ENCODE data around the gene DDAH2.

Gene DDAH2

GRCh38 chr6:31760790-31761189 is 31.7 kb upstream of the DDAH2 start:
- H3K9me3 ChIP-seq (replicated peaks in 1 of 2; ENCODE audit: control insufficient read depth in 2 of 2, insufficient read depth in 1 of 2, low read depth in 1 of 2, low read length in 2 of 2): no peaks in the 10 kb centered on the region
- H3K14ac ChIP-seq (ENCODE audit: low read length): no peak overlapping the region
- no peak overlapping the region for H2BK5ac ChIP-seq (ENCODE audit: low read length)
- H3K27ac ChIP-seq (replicated peaks; ENCODE audit: low read length): no peak overlapping the region
- H2AFZ ChIP-seq (ENCODE audit: low read length): no peak overlapping the region
- H3K18ac ChIP-seq (ENCODE audit: low read length): no peak overlapping the region
- H2BK12ac ChIP-seq (ENCODE audit: low read length): no peak overlapping the region
- no CpG with 5 or more reads among the region's 5 CpGs for WGBS, 2 donors (ENCODE audit: extremely low coverage in 2 of 2, insufficient read length in 2 of 2, insufficient replicate concordance in 1 of 2)
- no peak overlapping the region for H3K9ac ChIP-seq (ENCODE audit: low read depth, low read length, poor library complexity)
- H4K91ac ChIP-seq (ENCODE audit: low read depth, low read length, poor library complexity): no peak overlapping the region
- H3K79me1 ChIP-seq (ENCODE audit: low read depth, low read length): no peaks in the 10 kb centered on the region
- H2BK120ac ChIP-seq (ENCODE audit: low read depth, low read length): no peak overlapping the region
- H3K23ac ChIP-seq (ENCODE audit: low read depth, low read length, poor library complexity): no peak overlapping the region
- DNase-seq (ENCODE audit: low spot score): no peak
- H2BK15ac ChIP-seq (ENCODE audit: low read length): no peak overlapping the region
- H3K4ac ChIP-seq (ENCODE audit: low read length): no peak overlapping the region
- H3K36me3 ChIP-seq (replicated peaks in 1 of 2; ENCODE audit: control insufficient read depth in 2 of 2, insufficient read depth in 2 of 2, low read length in 2 of 2): peaks cover 15 to 79% of the 10 kb centered on the region in 2 donors
- H3K4me1 ChIP-seq (ENCODE audit: control insufficient read depth in 2 of 2, insufficient read depth in 1 of 2, low read depth in 1 of 2, low read length in 2 of 2): peaks cover 15 to 16% of the 10 kb centered on the region in 2 donors
- no peaks in the 10 kb centered on the region for H3K27me3 ChIP-seq (ENCODE audit: control insufficient read depth in 3 of 3, insufficient read depth in 3 of 3, low read depth in 1 of 3, low read length in 3 of 3)
- no peak overlapping the region for H4K8ac ChIP-seq (ENCODE audit: low read depth, low read length)
- no peak overlapping the region for H3K4me3 ChIP-seq (ENCODE audit: low read length in 2 of 2)
- no peak overlapping the region for H3K4me2 ChIP-seq (ENCODE audit: insufficient read depth, low read length, poor library complexity, severe bottlenecking)
- H2AK5ac ChIP-seq (ENCODE audit: low read depth, low read length): no peak overlapping the region

GRCh38 chr6:31758281-31758680 is 29.2 kb upstream of the DDAH2 start:
- Histone ChIP-seq H3K14ac (ENCODE audit: low read length) (no peak overlapping the region), H2BK12ac (ENCODE audit: low read length) (no peak overlapping the region), H3K9me3 (replicated peaks in 1 of 2; ENCODE audit: control insufficient read depth in 2 of 2, insufficient read depth in 1 of 2, low read depth in 1 of 2, low read length in 2 of 2) (no peaks in the 10 kb centered on the region), H3K4me2 (ENCODE audit: insufficient read depth, low read length, poor library complexity, severe bottlenecking) (no peak overlapping the region), H4K91ac (ENCODE audit: low read depth, low read length, poor library complexity) (no peak overlapping the region), H2BK5ac (ENCODE audit: low read length) (no peak overlapping the region), H3K4ac (ENCODE audit: low read length) (no peak overlapping the region), H2BK15ac (ENCODE audit: low read length) (no peak overlapping the region), H3K27ac (replicated peaks; ENCODE audit: low read length) (no peak overlapping the region), H2AK5ac (ENCODE audit: low read depth, low read length) (no peak overlapping the region), H3K4me1 (ENCODE audit: control insufficient read depth in 2 of 2, insufficient read depth in 1 of 2, low read depth in 1 of 2, low read length in 2 of 2) (peaks cover 6% of the 10 kb centered on the region in 2 donors), H3K9ac (ENCODE audit: low read depth, low read length, poor library complexity) (no peak overlapping the region), H2AFZ (ENCODE audit: low read length) (no peak overlapping the region), H2BK120ac (ENCODE audit: low read depth, low read length) (no peak overlapping the region), H3K36me3 (replicated peaks in 1 of 2; ENCODE audit: control insufficient read depth in 2 of 2, insufficient read depth in 2 of 2, low read length in 2 of 2) (peaks cover 15 to 65% of the 10 kb centered on the region in 2 donors), H3K27me3 (ENCODE audit: control insufficient read depth in 3 of 3, insufficient read depth in 3 of 3, low read depth in 1 of 3, low read length in 3 of 3) (no peaks in the 10 kb centered on the region), H3K4me3 (ENCODE audit: low read length in 2 of 2) (no peak overlapping the region), H3K79me1 (ENCODE audit: low read depth, low read length) (no peaks in the 10 kb centered on the region), H3K18ac (ENCODE audit: low read length) (no peak overlapping the region), H4K8ac (ENCODE audit: low read depth, low read length) (no peak overlapping the region), H3K23ac (ENCODE audit: low read depth, low read length, poor library complexity) (no peak overlapping the region)
- no CpG with 5 or more reads among the region's 2 CpGs for WGBS, 2 donors (ENCODE audit: extremely low coverage in 2 of 2, insufficient read length in 2 of 2, insufficient replicate concordance in 1 of 2)
- DNase-seq (ENCODE audit: low spot score): no peak

GRCh38 chr6:31752739-31753319 is 23.7 kb upstream of the DDAH2 start:
- WGBS, 2 donors (ENCODE audit: extremely low coverage in 2 of 2, insufficient read length in 2 of 2, insufficient replicate concordance in 1 of 2): no CpG with 5 or more reads among the region's 8 CpGs
- no peaks in the 10 kb centered on the region for H3K9me3 ChIP-seq (replicated peaks in 1 of 2; ENCODE audit: control insufficient read depth in 2 of 2, insufficient read depth in 1 of 2, low read depth in 1 of 2, low read length in 2 of 2)
- no peak overlapping the region for H2BK5ac ChIP-seq (ENCODE audit: low read length)
- no peak overlapping the region for H3K18ac ChIP-seq (ENCODE audit: low read length)
- no peak overlapping the region for H4K8ac ChIP-seq (ENCODE audit: low read depth, low read length)
- no peak overlapping the region for H3K4me2 ChIP-seq (ENCODE audit: insufficient read depth, low read length, poor library complexity, severe bottlenecking)
- no peak overlapping the region for H2BK120ac ChIP-seq (ENCODE audit: low read depth, low read length)
- H4K91ac ChIP-seq (ENCODE audit: low read depth, low read length, poor library complexity): no peak overlapping the region
- H3K79me1 ChIP-seq (ENCODE audit: low read depth, low read length): no peaks in the 10 kb centered on the region
- H3K4ac ChIP-seq (ENCODE audit: low read length): no peak overlapping the region
- H2AK5ac ChIP-seq (ENCODE audit: low read depth, low read length): no peak overlapping the region
- DNase-seq (ENCODE audit: low spot score): no peak
- no peak overlapping the region for H2AFZ ChIP-seq (ENCODE audit: low read length)
- no peaks in the 10 kb centered on the region for H3K4me1 ChIP-seq (ENCODE audit: control insufficient read depth in 2 of 2, insufficient read depth in 1 of 2, low read depth in 1 of 2, low read length in 2 of 2)
- H3K27ac ChIP-seq (replicated peaks; ENCODE audit: low read length): no peak overlapping the region
- H3K23ac ChIP-seq (ENCODE audit: low read depth, low read length, poor library complexity): no peak overlapping the region
- H3K36me3 ChIP-seq (replicated peaks in 1 of 2; ENCODE audit: control insufficient read depth in 2 of 2, insufficient read depth in 2 of 2, low read length in 2 of 2): peaks cover 1 to 44% of the 10 kb centered on the region in 2 donors
- H2BK15ac ChIP-seq (ENCODE audit: low read length): no peak overlapping the region
- H2BK12ac ChIP-seq (ENCODE audit: low read length): no peak overlapping the region
- no peaks in the 10 kb centered on the region for H3K27me3 ChIP-seq (ENCODE audit: control insufficient read depth in 3 of 3, insufficient read depth in 3 of 3, low read depth in 1 of 3, low read length in 3 of 3)
- no peak overlapping the region for H3K4me3 ChIP-seq (ENCODE audit: low read length in 2 of 2)
- H3K14ac ChIP-seq (ENCODE audit: low read length): no peak overlapping the region
- no peak overlapping the region for H3K9ac ChIP-seq (ENCODE audit: low read depth, low read length, poor library complexity)

GRCh38 chr6:31750411-31751022 is 21.4 kb upstream of the DDAH2 start:
- peaks cover 6 to 52% of the 10 kb centered on the region in 2 donors for H3K36me3 ChIP-seq (replicated peaks in 1 of 2; ENCODE audit: control insufficient read depth in 2 of 2, insufficient read depth in 2 of 2, low read length in 2 of 2)
- H3K4ac ChIP-seq (ENCODE audit: low read length): no peak overlapping the region
- DNase-seq (ENCODE audit: low spot score): no peak
- no peak overlapping the region for H3K14ac ChIP-seq (ENCODE audit: low read length)
- no peak overlapping the region for H4K91ac ChIP-seq (ENCODE audit: low read depth, low read length, poor library complexity)
- H3K79me1 ChIP-seq (ENCODE audit: low read depth, low read length): no peaks in the 10 kb centered on the region
- WGBS, 2 donors (ENCODE audit: extremely low coverage in 2 of 2, insufficient read length in 2 of 2, insufficient replicate concordance in 1 of 2): no CpG with 5 or more reads among the region's 7 CpGs
- H2AK5ac ChIP-seq (ENCODE audit: low read depth, low read length): no peak overlapping the region
- no peak overlapping the region for H2BK15ac ChIP-seq (ENCODE audit: low read length)
- H3K27me3 ChIP-seq (ENCODE audit: control insufficient read depth in 3 of 3, insufficient read depth in 3 of 3, low read depth in 1 of 3, low read length in 3 of 3): no peaks in the 10 kb centered on the region
- no peaks in the 10 kb centered on the region for H3K9me3 ChIP-seq (replicated peaks in 1 of 2; ENCODE audit: control insufficient read depth in 2 of 2, insufficient read depth in 1 of 2, low read depth in 1 of 2, low read length in 2 of 2)
- H3K4me2 ChIP-seq (ENCODE audit: insufficient read depth, low read length, poor library complexity, severe bottlenecking): no peak overlapping the region
- no peak overlapping the region for H4K8ac ChIP-seq (ENCODE audit: low read depth, low read length)
- H3K4me1 ChIP-seq (ENCODE audit: control insufficient read depth in 2 of 2, insufficient read depth in 1 of 2, low read depth in 1 of 2, low read length in 2 of 2): no peaks in the 10 kb centered on the region
- H3K27ac ChIP-seq (replicated peaks; ENCODE audit: low read length): no peak overlapping the region
- no peak overlapping the region for H2AFZ ChIP-seq (ENCODE audit: low read length)
- no peak overlapping the region for H2BK120ac ChIP-seq (ENCODE audit: low read depth, low read length)
- H3K18ac ChIP-seq (ENCODE audit: low read length): no peak overlapping the region
- H3K9ac ChIP-seq (ENCODE audit: low read depth, low read length, poor library complexity): no peak overlapping the region
- H2BK5ac ChIP-seq (ENCODE audit: low read length): no peak overlapping the region
- H3K4me3 ChIP-seq (ENCODE audit: low read length in 2 of 2): no peak overlapping the region
- H2BK12ac ChIP-seq (ENCODE audit: low read length): no peak overlapping the region
- H3K23ac ChIP-seq (ENCODE audit: low read depth, low read length, poor library complexity): no peak overlapping the region

Measured in neuronal stem cell (in vitro differentiated cells).